ENCODE data around the gene MAP1B.

GRCh38 chr5:72237415-72237814 lies 130.1 kb downstream of the MAP1B start:
- no peak for TF ChIP-seq CTCF (IDR thresholded peaks at IDR 0.05)
- TF ChIP-seq NPAS2 (CRISPR knock-in tag; IDR thresholded peaks at IDR 0.05; ENCODE audit: borderline replicate concordance), result no peak
- no peak for TF ChIP-seq RNF2 (IDR thresholded peaks at IDR 0.05; ENCODE audit: borderline replicate concordance, low read depth)
- no peak for TF ChIP-seq ESRRA (IDR thresholded peaks at IDR 0.05; ENCODE audit: borderline replicate concordance, low read length)
- TF ChIP-seq EP300 (IDR thresholded peaks at IDR 0.05), result no peak
- no peak for TF ChIP-seq POLR2AphosphoS2 (conservative IDR thresholded peaks at IDR 0.05; ENCODE audit: low read length)
- TF ChIP-seq KDM1A (IDR thresholded peaks at IDR 0.05; ENCODE audit: low read depth), result no peak
- TF ChIP-seq REST (IDR thresholded peaks at IDR 0.05), result no peak
- no peak for TF ChIP-seq HDAC2 (IDR thresholded peaks at IDR 0.05)
- no peak for TF ChIP-seq ELK1 (IDR thresholded peaks at IDR 0.05; ENCODE audit: low read depth, low read length)
- no peak for TF ChIP-seq USF2 (IDR thresholded peaks at IDR 0.05)
- TF ChIP-seq CHD2 (IDR thresholded peaks at IDR 0.05; ENCODE audit: low read length, partially characterized antibody), result no peak
- TF ChIP-seq POLR2A (IDR thresholded peaks at IDR 0.05; ENCODE audit: low read length), result no peak
- no peak for TF ChIP-seq ZC3H11A (IDR thresholded peaks at IDR 0.05)
